Measurements from ENCODE around the gene CNOT2.

GRCh38 chr12:70246580-70246979, 3.3 kb downstream of the CNOT2 start:
- TF ChIP-seq POLR2A (IDR thresholded peaks at IDR 0.05; ENCODE audit: extremely low read depth, insufficient read length) = no peak
- no peak for TF ChIP-seq CTCF (IDR thresholded peaks at IDR 0.05; ENCODE audit: low read depth, low read length)
- TF ChIP-seq MYC (IDR thresholded peaks at IDR 0.05; ENCODE audit: low read depth, low read length) = no peak
- TF ChIP-seq MAX (IDR thresholded peaks at IDR 0.05; ENCODE audit: low read depth, low read length) = no peak
